Esophagus squamous epithelium (tissue), 4 donors: ENCODE results near the gene ARMH3.

Source experiments
- CTCF ChIP-seq, 6 experiments: fragments of 450-650 bp in 4 of 6; fragments of 200-600 bp in 2 of 6; sonication (generic) in 2 of 6; IDR thresholded peaks; one replicate each; pipeline ENCODE4 v1.5.1; 2016 to 2019; ENCODE audit warnings: antibody characterized with exemption in 6 of 6, mild to moderate bottlenecking in 4 of 6, moderate library complexity in 4 of 6
- POLR2A ChIP-seq, 4 donors: fragments of 450-650 bp; IDR thresholded peaks; one replicate each; pipeline ENCODE4 v1.6.1; 2017; ENCODE audit warnings: antibody characterized with exemption in 4 of 4, mild to moderate bottlenecking in 4 of 4, moderate library complexity in 3 of 4

GRCh38 chr10:101838416-101838970, 217.5 kb downstream of the ARMH3 start:
- TF ChIP-seq CTCF (IDR thresholded peaks at IDR 0.05) (no peak), POLR2A (IDR thresholded peaks at IDR 0.05) (no peak)
